Stimulated activated CD8-positive, alpha-beta memory T cell treated with anti-CD3 and anti-CD28 coated beads, Interleukin-4, amount 100 ng/mL, for 48 hours (primary cell): Measurements from ENCODE around the gene NMBR.
"Not testable (repeated sequence)": the region's sequence is repeated elsewhere in the genome, so short reads cannot be mapped to it uniquely, and the experiment has no call there.

Experiments used
- DNase-seq: peaks from one replicate; pipeline ENCODE4 v3.0.0-alpha.2; 2020

Gene NMBR

DNA sequence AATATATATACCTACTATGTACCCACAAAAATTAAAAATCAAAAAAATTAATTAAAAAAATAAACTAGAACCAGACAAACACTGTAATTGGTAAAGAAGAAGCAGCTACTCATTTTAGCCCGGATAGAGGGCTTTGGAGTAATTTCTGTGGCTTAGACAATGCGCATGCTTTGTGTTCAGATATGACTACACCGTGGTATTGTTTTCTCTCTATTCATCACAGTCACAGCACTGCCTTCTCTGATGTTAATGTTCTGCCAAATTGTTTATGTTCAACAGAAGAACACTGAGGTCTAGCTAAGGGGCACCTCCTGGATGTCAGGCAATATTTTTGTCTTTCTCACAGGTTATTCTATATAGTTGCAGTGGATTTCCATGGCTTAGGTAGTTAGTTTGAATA lies 91.7 kb downstream of the NMBR start:
- no peak for DNase-seq

DNA sequence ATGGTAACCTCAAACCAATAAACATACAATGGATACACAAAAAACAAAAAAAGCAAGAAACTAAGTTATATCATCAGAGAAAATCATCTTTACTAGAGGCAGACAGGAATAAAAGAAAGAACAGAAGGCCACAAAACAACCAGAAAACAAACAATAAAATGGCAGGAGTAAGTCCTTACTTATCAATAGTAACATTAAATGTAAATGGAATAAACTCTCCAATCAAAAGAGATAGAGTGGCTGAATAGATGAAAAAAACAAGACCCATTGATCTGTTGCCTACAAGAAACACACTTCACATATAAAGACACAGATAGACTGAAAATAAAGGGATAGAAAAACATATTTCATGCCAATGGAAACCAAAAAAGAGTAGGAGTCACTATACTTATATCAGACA lies 95.5 kb downstream of the NMBR start:
- DNase-seq = no peak

DNA sequence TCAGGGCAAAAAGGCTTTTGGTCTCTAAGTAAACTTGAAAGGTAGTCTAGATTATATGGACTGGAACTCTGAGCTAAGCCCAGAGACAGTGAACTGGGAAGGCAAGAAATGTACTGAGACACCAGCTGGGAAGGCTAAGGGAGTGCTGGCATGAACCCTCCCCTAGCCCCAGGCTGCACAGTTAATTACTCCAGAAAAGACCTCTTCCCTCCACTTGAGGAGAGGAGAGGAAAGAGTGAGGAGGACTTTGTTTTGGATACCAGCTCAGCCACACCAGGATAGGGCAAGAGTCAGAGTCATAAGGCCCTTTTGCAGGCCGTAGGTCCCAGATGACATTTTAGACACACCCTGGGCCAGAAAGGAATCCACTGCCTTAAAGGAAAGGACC lies 98.3 kb downstream of the NMBR start:
- DNase-seq = no peak

DNA sequence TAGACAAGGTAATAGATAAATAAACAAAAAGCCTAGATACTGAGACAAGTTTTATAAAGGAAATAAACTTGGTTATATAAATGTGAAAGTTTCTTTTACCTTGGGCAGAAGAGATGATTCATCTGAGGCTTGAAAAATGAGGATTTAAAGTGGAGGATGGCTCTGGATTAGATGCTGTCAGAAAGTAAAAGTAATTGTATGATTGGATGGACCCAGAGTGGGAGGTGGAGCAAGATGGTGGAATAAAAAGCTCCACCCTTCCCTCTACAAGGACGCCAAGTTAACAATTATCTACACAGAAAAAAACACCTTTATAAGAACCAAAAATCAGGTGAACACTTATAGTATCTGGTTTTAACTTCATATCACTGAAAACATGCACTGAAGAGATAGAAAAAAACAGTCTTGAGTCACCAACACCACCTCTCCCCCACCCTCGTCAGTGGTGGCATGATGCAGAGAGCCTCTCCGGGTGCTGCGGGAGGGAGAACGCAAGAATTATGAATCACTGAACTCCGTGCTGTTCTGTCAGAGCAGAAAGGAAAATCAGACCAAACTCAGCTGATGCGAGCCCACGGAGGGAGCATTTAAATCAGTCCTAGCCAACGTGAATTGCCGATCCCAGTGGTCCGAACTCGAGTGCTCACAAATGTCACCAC lies 98.9 kb downstream of the NMBR start:
- no peak for DNase-seq

DNA sequence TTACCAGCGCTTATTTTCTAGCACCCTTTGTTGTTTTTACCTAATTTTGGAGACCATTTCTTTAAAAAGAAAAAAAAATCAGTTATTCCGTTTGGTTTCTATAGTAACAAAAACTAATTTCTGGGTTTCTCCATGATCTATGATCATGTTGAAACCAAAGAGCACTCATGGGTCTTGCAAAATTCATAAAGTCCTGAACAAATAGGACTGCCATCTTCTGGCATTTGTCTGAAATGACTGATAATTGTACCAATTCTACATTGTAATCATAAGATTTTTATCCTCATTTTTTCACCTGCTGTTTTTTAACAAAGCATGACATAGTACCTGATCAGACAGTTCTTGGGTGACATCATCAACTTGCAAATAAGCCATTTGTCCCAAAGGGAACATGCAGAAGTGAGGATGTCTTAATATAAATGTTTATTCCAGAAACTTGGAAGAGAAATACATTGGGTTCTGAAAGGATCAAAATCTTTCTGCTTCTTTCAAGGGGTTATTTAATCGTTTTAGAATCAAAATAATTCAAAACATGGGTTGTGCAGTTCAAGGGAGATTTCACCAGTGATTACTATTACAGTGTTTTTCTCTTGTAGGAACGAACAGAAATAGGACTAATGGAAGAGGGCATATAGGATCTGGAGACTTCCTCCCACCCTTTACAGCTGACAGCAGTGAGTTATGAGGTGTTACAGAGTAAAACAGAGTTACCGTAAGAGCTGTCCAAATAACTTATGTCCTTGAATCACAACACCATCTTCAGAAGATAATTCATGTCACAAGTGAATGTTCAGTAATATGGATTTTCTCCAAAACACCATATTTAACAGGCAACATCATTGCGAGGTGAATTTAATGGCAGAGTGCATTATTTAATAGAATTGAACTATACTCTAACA lies 101.3 kb downstream of the NMBR start:
- no peak for DNase-seq

DNA sequence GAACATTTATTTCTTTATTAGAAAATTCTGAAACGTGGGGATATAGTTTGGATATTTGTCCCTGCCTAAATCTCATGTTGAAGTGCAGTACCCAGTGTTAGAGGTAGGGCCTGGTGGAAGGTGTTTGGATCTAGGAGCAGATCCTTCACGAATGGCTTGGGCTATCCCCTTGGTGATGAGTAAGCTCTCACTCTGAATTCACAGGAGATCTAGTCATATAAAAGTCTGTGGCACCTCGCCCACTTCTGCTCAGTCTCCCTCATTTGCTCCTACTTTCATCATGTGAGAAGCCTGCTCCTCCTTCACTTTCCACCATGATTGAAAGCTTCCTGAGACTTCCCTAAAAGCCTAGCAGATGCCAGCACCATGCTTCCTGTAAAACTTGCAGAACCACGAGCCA lies 111.0 kb downstream of the NMBR start:
- DNase-seq = no peak

DNA sequence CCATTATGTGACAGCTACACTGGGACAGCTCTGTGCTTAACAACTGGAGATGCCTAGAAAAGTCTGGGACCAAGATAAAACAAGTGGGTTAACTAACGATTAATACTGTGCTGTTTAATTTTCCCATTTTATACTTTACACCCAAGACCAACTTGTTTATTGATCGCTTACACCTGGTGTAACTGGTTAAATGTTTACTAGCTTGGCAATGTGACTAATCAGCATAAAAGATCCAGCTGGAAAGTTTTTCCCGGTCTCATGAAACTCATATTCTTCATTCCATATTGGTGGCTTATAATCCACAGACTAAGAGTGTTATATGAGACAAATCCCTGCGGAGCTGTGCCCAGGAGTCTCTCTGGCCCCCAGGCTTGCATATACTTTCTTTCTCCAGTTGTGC lies 115.9 kb downstream of the NMBR start:
- DNase-seq = no peak

DNA sequence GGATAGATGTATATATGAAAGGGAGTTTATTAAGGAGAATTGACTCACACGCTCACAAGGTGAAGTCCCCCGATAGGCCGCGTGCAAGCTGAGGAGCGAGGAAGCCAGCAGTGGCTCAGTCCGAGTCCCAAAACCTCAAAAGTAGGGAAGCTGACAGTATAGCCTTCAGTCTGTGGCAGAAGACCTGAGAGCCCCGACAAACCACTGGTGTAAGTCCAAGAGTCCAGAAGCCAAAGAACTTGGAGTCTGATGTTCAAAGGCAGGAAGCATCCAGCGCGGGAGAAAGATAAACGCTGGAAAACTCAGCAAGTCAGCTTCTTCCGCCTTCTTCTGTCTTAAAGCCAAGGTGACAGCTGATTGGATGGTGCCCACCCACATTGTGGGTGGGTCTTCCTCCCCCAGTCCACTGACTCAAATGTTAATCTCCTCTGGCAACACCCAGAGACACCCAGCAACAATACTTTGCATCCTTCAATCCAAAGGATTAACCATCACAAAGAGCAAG lies 116.8 kb downstream of the NMBR start:
- no peak for DNase-seq

DNA sequence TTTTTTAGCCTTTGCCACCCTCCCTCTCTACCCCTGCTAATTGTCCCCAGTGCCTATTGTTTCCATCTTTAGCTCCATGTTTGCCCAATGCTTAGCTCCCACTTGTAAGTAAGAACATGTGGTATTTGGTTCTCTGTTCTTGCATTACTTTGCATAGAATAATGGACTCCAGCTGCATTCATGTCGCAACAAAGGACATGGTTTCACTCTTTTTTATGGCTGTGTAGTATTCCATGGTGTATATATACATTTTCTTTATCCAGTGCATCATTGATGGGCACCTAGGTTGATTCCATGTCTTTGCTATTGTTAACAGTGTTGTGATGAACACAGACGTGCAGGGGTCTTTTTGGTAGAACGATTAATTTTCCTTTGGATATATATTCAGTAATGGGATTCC lies 118.4 kb downstream of the NMBR start:
- no peak for DNase-seq

DNA sequence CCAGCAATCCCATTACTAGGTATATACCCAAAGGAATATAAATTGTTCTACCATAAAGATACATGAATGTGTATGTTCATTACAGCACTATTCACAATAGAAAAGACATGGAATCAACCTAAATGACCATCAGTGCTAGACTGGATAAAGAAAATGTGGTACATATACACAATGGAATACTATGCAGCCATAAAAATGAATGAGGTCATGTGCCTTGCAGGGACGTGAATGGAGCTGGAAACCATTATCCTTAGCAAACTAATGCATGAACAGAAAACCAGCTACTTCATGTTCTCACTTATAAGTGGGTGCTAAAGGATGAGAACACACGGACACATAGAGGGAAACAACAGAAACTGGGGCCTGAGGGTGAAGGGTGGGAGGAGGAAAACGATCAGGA lies 119.1 kb downstream of the NMBR start:
- not testable (repeated sequence) for DNase-seq

DNA sequence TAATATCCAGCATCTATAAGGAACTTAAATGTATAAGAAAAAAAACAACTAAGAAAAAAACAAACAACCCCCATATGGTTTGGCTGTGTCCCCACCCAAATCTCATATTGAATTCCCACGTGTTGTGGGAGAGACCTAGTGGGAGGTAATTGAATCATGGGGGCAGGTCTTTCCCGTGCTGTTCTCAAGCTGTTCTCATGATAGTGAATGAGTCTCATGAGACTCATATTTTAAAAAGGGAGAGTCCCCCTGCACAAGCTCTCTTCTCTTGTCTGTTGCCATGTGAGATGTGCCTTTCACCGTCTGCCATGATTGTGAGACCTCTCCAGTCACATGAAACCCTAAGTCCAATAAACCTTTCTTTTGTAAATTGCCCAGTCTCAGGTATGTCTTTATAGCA lies 119.8 kb downstream of the NMBR start:
- DNase-seq = no peak

DNA sequence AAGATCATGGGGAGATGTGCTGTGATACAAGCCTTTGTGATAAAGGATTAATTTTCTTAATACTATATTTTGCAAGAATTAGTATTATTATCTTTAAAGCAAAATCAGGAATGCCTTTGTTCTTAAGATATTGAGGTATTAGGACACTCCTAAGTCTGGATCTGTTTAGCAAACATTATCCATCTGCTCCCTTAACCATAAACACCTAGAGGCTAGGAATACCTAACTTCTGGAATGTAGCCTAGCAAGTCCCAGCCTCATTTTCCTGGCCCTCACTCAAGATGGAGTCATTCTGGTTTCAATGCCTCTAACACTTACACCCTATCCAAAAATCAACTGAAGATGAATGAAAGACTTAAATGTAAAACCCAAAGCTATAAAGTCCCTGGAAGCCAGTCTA lies 120.5 kb downstream of the NMBR start:
- DNase-seq = no peak
